A673 (cell line): ENCODE results near the gene GOLGA5. TPM values are rescaled to one million over a fixed set of nuclear protein-coding genes. Genes with fewer than 3 reads are reported as not detected.

Experiments used
- BruUV-seq: library from RNA; stranded (reverse); fragments of 400-500 nt; replicated peaks from 2 replicates; lab custom pipeline; 2021; lab: Mats Ljungman, UMichigan
- CTCF ChIA-PET: fragments of 300-600 bp; sonication (Branson Sonifier 250); formaldehyde crosslinking; loops from one replicate; lab custom pipeline; 2022; ENCODE audit warnings: antibody characterized with exemption; lab: Charles Lee
- POLR2A ChIA-PET: fragments of 300-600 bp; sonication (Branson Sonifier 250); formaldehyde crosslinking; loops from one replicate; lab custom pipeline; 2022; ENCODE audit warnings: antibody characterized with exemption; ENCODE audit not compliant: low non-redundant PET; lab: Charles Lee
- DNase-seq: peaks from one replicate; pipeline ENCODE4 v3.0.0-alpha.2; 2015; ENCODE audit warnings: low spot score
- H3K27ac ChIP-seq: fragments of 200-600 bp; sonication (generic); 2 replicates; pipeline ENCODE4 v1.5.1; 2016; ENCODE audit warnings: mixed run types, low read depth, mild to moderate bottlenecking, mixed read lengths, antibody characterized with exemption, low read length; ENCODE audit not compliant: poor library complexity, severe bottlenecking
- H3K27me3 ChIP-seq: fragments of 200-600 bp; sonication (generic); replicated peaks from 2 replicates; pipeline ENCODE4 v1.6.1; 2017; ENCODE audit warnings: mixed run types, low read depth, mild to moderate bottlenecking, mixed read lengths, antibody characterized with exemption, low read length; ENCODE audit not compliant: insufficient read depth, poor library complexity
- H3K36me3 ChIP-seq: fragments of 200-600 bp; sonication (generic); 2 replicates; pipeline ENCODE4 v1.6.1; 2016; ENCODE audit warnings: mixed run types, mild to moderate bottlenecking, mixed read lengths, antibody characterized with exemption, low read length; ENCODE audit not compliant: insufficient read depth, poor library complexity, severe bottlenecking
- H3K4me1 ChIP-seq: fragments of 200-600 bp; sonication (generic); 2 replicates; pipeline ENCODE4 v1.6.1; 2017; ENCODE audit warnings: mixed run types, mild to moderate bottlenecking, mixed read lengths, antibody characterized with exemption, low read length; ENCODE audit not compliant: insufficient read depth, poor library complexity, severe bottlenecking
- H3K4me3 ChIP-seq: fragments of 200-600 bp; sonication (generic); 2 replicates; pipeline ENCODE4 v1.5.1; 2016; ENCODE audit warnings: low read depth, mixed run types, mild to moderate bottlenecking, mixed read lengths, low read length; ENCODE audit not compliant: poor library complexity, severe bottlenecking
- H3K9me3 ChIP-seq: fragments of 200-600 bp; sonication (generic); 2 replicates; pipeline ENCODE4 v1.6.1; 2016; ENCODE audit warnings: mixed run types, low read depth, mild to moderate bottlenecking, mixed read lengths, antibody characterized with exemption, low read length; ENCODE audit not compliant: poor library complexity, severe bottlenecking
- CTCF ChIP-seq: fragments of 300-800, 200-600 bp; sonication (generic); conservative IDR thresholded peaks from 2 replicates; pipeline ENCODE4 v1.5.1; 2017; ENCODE audit warnings: low read depth, mild to moderate bottlenecking, antibody characterized with exemption, low read length, moderate library complexity, mixed read lengths
- EZH2 ChIP-seq: fragments of 200-600 bp; sonication (generic); IDR thresholded peaks from 2 replicates; pipeline ENCODE4 v1.6.1; 2017; ENCODE audit warnings: borderline replicate concordance, low read depth, mild to moderate bottlenecking, mixed read lengths, antibody characterized with exemption, low read length; ENCODE audit not compliant: poor library complexity, severe bottlenecking
- intact Hi-C: fragments of 100-400 bp; cut with micrococcal nuclease; formaldehyde crosslinking; loops from one replicate; pipeline ENCODE4 v1.10.0; 2022; ENCODE audit not compliant: unreplicated experiment
- total RNA-seq: library from RNA; stranded (reverse); gene quantifications from 2 replicates; pipeline ENCODE4 v1.2.3, GENCODE V29; 2021

The GOLGA5 gene
- total RNA-seq, 1 experiment from 2014 or later = 21.3 TPM

DNA sequence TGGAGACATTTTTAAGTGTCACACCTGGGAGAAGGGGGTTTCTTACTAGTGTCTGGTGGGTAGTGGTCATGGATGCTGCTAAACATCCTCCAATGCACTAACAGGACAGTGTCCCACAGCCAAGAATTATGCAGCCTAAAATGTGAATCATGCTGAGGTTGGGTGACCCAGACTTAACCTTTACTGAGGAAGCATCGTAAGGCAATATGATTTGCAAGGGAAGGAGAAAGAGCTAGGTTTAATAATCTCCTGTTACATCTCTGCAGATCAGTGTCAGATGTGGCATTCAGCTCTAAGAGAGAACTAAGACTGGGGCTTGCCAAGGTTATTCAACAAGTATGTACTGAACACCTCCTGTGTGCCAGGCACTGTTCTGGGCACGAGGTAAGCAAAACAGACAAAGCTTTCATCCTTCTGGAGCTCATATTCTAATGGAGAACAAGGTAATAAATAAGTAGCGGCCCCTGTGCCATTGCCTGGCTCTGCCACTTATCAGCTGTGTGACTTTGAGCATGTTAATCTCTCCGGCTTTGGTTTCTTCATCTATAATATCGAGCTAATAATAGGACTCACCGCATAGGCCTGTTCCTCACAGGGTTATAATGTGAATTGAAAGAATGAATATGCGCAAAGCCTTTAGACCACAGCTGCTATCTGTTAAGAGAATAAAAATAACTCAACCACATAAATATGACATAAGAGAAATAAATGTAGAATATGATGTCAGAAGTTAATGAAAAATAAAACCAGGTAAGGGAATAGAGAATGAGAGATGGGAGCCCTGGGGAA, 13.5 kb upstream of the GOLGA5 start:
- intact Hi-C loops = no loop called here
- DNase-seq = no peak

GRCh38 chr14:92781350-92781749, 12.8 kb upstream of the GOLGA5 start:
- H3K9me3 ChIP-seq = no peaks in the 10 kb centered on the region
- no peak for TF ChIP-seq CTCF
- no peak for TF ChIP-seq EZH2
- H3K4me3 ChIP-seq = no peak overlapping the region
- no TSS peak for BruUV-seq
- no peaks in the 10 kb centered on the region for H3K36me3 ChIP-seq
- intact Hi-C loops = no loop called here
- POLR2A ChIA-PET = no interaction called here
- no peak for DNase-seq
- H3K4me1 ChIP-seq = no peaks in the 10 kb centered on the region
- no peaks in the 10 kb centered on the region for H3K27me3 ChIP-seq
- no peak overlapping the region for H3K27ac ChIP-seq
- CTCF ChIA-PET = no interaction called here

More for the DNA sequence above, 13.5 kb upstream of the GOLGA5 start:
- CTCF ChIA-PET = no interaction called here
- no peaks in the 10 kb centered on the region for H3K9me3 ChIP-seq
- BruUV-seq = no TSS peak
- POLR2A ChIA-PET = no interaction called here
- no peaks in the 10 kb centered on the region for H3K4me1 ChIP-seq
- no peaks in the 10 kb centered on the region for H3K36me3 ChIP-seq
- TF ChIP-seq CTCF = no peak
- TF ChIP-seq EZH2 = no peak
- no peaks in the 10 kb centered on the region for H3K27me3 ChIP-seq
- no peak overlapping the region for H3K4me3 ChIP-seq
- H3K27ac ChIP-seq = no peak overlapping the region

- CTCF ChIA-PET = interaction anchor here (0.6 to 1.4 kb wide), 3 partner anchors 36 to 97 kb away, joined by 3 to 9 read pairs (median 3); partner anchors contain the start of gene LGMN
- POLR2A ChIA-PET = no interaction called here
- TF ChIP-seq EZH2 = no peak
- TF ChIP-seq CTCF = peak; percentile 65
- Histone ChIP-seq H3K4me3 (no peak overlapping the region), H3K36me3 (no peaks in the 10 kb centered on the region), H3K4me1 (no peaks in the 10 kb centered on the region), H3K27ac (no peak overlapping the region), H3K27me3 (no peaks in the 10 kb centered on the region), H3K9me3 (peaks cover 4% of the 10 kb centered on the region)
- BruUV-seq = no TSS peak
- intact Hi-C loops = loop anchor here (2.0 kb wide), 2 partner anchors 69 to 97 kb away; no protein-coding TSS in a partner anchor
- peak; percentile 68 for DNase-seq
Observed at GRCh38 chr14:92783813-92784431, 10.2 kb upstream of the GOLGA5 start.
